H1 (cell line): ENCODE measurements around the gene MAP3K15. TPM values are rescaled to one million over a fixed set of nuclear protein-coding genes. Genes with fewer than 3 reads are reported as not detected.

Source experiments
- HDAC6 ChIP-seq: IDR thresholded peaks from one replicate; pipeline ENCODE4 v1.7.1; 2012; ENCODE audit warnings: low read depth, mild to moderate bottlenecking, inconsistent platforms, low read length, moderate library complexity
- TAF7 ChIP-seq: optimal IDR thresholded peaks from 2 replicates; pipeline ENCODE3; 2011; ENCODE audit warnings: low read depth, mild to moderate bottlenecking, inconsistent platforms, low read length, moderate library complexity, borderline replicate concordance
- polyA plus RNA-seq, 7 experiments: library from polyadenylated mRNA; depleted of rRNA in 3 of 7; stranded (reverse) in 5 of 7; unstranded in 2 of 7; fragments of >200 nt in 5 of 7; fragments of 200-250 nt in 2 of 7; gene quantifications; 1 replicate in 5 of 7; 2 replicates in 1 of 7; 4 replicates in 1 of 7; pipeline versions ENCODE4 v1.2.1 to v1.2.3, GENCODE V29; 2011 to 2013; ENCODE audit warnings: missing spikeins in 2 of 7, mixed read lengths in 2 of 7
- total RNA-seq: library from RNA; stranded (reverse); fragmentation: NEBNext Ultra II Directional; extraction: Animal tissue kit (Norgen Biotek cat#: 25700); gene quantifications from 2 replicates; pipeline ENCODE4 v1.2.1, GENCODE V29; 2021
- TF ChIP-seq, protein P1 (sequence below): IDR thresholded peaks from 2 replicates; pipeline ENCODE4 v1.6.1; 2012; ENCODE audit warnings: inconsistent platforms

MAP3K15 gene
- total and polyA plus RNA-seq, 2 of the 8 experiments (the other 6 are each of a cell fraction or from before 2014, with no cell fraction given), result 1.8 to 2.4 TPM

GRCh38 chrX:19388064-19388679 lies 127.1 kb downstream of the MAP3K15 start (continued):
- TF ChIP-seq, protein P1, sequence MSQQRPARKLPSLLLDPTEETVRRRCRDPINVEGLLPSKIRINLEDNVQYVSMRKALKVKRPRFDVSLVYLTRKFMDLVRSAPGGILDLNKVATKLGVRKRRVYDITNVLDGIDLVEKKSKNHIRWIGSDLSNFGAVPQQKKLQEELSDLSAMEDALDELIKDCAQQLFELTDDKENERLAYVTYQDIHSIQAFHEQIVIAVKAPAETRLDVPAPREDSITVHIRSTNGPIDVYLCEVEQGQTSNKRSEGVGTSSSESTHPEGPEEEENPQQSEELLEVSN, result no peak
- TF ChIP-seq TAF7 (no peak), HDAC6 (no peak)
